ENCODE results near the gene JMJD6.

JMJD6 gene

GRCh38 chr17:76720941-76721340 is 5.5 kb downstream of the JMJD6 start:
- H3K4me3 ChIP-seq (replicated peaks; ENCODE audit: low read depth, low read length) = no peak overlapping the region
- no peak for TF ChIP-seq CTCF (IDR thresholded peaks at IDR 0.05; ENCODE audit: low read length, missing control alignments)
- DNase-seq (ENCODE audit: low read depth) = no peak

GRCh38 chr17:76720211-76720610 is 6.2 kb downstream of the JMJD6 start:
- no peak for DNase-seq (ENCODE audit: low read depth)
- H3K4me3 ChIP-seq (replicated peaks; ENCODE audit: low read depth, low read length) = no peak overlapping the region
- TF ChIP-seq CTCF (IDR thresholded peaks at IDR 0.05; ENCODE audit: low read length, missing control alignments) = no peak

- no peak for DNase-seq (ENCODE audit: low read depth)
- no peak for TF ChIP-seq CTCF (IDR thresholded peaks at IDR 0.05; ENCODE audit: low read length, missing control alignments)
- H3K4me3 ChIP-seq (replicated peaks; ENCODE audit: low read depth, low read length) = no peak overlapping the region
These were observed 7.9 kb downstream of the JMJD6 start for GRCh38 chr17:76718516-76718915.

- no peak for TF ChIP-seq CTCF (IDR thresholded peaks at IDR 0.05; ENCODE audit: low read length, missing control alignments)
- peak; percentile 97 for DNase-seq (ENCODE audit: low read depth)
- peak overlapping the region; percentile 4 for H3K4me3 ChIP-seq (replicated peaks; ENCODE audit: low read depth, low read length)
These were observed 9.6 kb downstream of the JMJD6 start for GRCh38 chr17:76716839-76717215.

- no peak for TF ChIP-seq CTCF (IDR thresholded peaks at IDR 0.05; ENCODE audit: low read length, missing control alignments)
- peak; percentile 100 for DNase-seq (ENCODE audit: low read depth)
- peak overlapping the region; percentile 4 for H3K4me3 ChIP-seq (replicated peaks; ENCODE audit: low read depth, low read length)
These were observed 10.1 kb downstream of the JMJD6 start for GRCh38 chr17:76716146-76716838.

GRCh38 chr17:76715496-76715830 is 10.9 kb downstream of the JMJD6 start:
- no peak for DNase-seq (ENCODE audit: low read depth)
- H3K4me3 ChIP-seq (replicated peaks; ENCODE audit: low read depth, low read length) = no peak overlapping the region
- TF ChIP-seq CTCF (IDR thresholded peaks at IDR 0.05; ENCODE audit: low read length, missing control alignments) = no peak

- peak; percentile 70 for DNase-seq (ENCODE audit: low read depth)
- peak; percentile 76 for TF ChIP-seq CTCF (IDR thresholded peaks at IDR 0.05; ENCODE audit: low read length, missing control alignments)
- H3K4me3 ChIP-seq (replicated peaks; ENCODE audit: low read depth, low read length) = no peak overlapping the region
These were observed 11.4 kb downstream of the JMJD6 start for GRCh38 chr17:76714822-76715495.

All from fibroblast of pulmonary artery (primary cell).